ENCODE measurements around the gene GRPEL1. TPM values are rescaled to one million over a fixed set of nuclear protein-coding genes. Genes with fewer than 3 reads are reported as not detected.

The GRPEL1 gene
- polyA plus RNA-seq, 1 donor from 2014 or later, result 28.5 TPM

GRCh38 chr4:7109169-7109568 lies 41.3 kb upstream of the GRPEL1 start:
- Histone ChIP-seq H3K36me3 (ENCODE audit: insufficient read depth, low read length) (no peaks in the 10 kb centered on the region), H3K27me3 (ENCODE audit: insufficient read depth, low read depth, low read length) (no peaks in the 10 kb centered on the region), H4K20me1 (ENCODE audit: insufficient read depth) (no peaks in the 10 kb centered on the region), H3K79me2 (replicated peaks; ENCODE audit: insufficient read depth, low read length) (no peaks in the 10 kb centered on the region), H2AFZ (ENCODE audit: low read depth, low read length) (no peak overlapping the region), H3F3A (ENCODE audit: insufficient read depth, low read length, poor library complexity, severe bottlenecking) (no peaks in the 10 kb centered on the region), H3K9me2 (ENCODE audit: insufficient read depth, low read length) (no peaks in the 10 kb centered on the region), H3K9me3 (ENCODE audit: low read length) (no peaks in the 10 kb centered on the region), H3K27ac (ENCODE audit: low read length) (no peak overlapping the region), H3K4me2 (ENCODE audit: low read length) (no peak overlapping the region), H3K4me3 (ENCODE audit: low read length) (no peak overlapping the region), H3K9ac (ENCODE audit: low read length) (no peak overlapping the region)
- TF ChIP-seq SMC3 (conservative IDR thresholded peaks at IDR 0.05; ENCODE audit: poor library complexity) (no peak), EP300 (conservative IDR thresholded peaks at IDR 0.05; ENCODE audit: poor library complexity, severe bottlenecking) (no peak), TAF1 (IDR thresholded peaks at IDR 0.05; ENCODE audit: low read depth) (no peak), MXI1 (conservative IDR thresholded peaks at IDR 0.05; ENCODE audit: poor library complexity, severe bottlenecking) (no peak), RAD21 (conservative IDR thresholded peaks at IDR 0.05) (no peak), POLR2AphosphoS5 (IDR thresholded peaks at IDR 0.05) (no peak), EZH2 (IDR thresholded peaks at IDR 0.05; ENCODE audit: borderline replicate concordance, insufficient read depth, low read length, poor library complexity, severe bottlenecking) (no peak), CTCF (IDR thresholded peaks at IDR 0.05; ENCODE audit: poor library complexity, severe bottlenecking) (no peak)
- TF ChIP-seq, protein P1, sequence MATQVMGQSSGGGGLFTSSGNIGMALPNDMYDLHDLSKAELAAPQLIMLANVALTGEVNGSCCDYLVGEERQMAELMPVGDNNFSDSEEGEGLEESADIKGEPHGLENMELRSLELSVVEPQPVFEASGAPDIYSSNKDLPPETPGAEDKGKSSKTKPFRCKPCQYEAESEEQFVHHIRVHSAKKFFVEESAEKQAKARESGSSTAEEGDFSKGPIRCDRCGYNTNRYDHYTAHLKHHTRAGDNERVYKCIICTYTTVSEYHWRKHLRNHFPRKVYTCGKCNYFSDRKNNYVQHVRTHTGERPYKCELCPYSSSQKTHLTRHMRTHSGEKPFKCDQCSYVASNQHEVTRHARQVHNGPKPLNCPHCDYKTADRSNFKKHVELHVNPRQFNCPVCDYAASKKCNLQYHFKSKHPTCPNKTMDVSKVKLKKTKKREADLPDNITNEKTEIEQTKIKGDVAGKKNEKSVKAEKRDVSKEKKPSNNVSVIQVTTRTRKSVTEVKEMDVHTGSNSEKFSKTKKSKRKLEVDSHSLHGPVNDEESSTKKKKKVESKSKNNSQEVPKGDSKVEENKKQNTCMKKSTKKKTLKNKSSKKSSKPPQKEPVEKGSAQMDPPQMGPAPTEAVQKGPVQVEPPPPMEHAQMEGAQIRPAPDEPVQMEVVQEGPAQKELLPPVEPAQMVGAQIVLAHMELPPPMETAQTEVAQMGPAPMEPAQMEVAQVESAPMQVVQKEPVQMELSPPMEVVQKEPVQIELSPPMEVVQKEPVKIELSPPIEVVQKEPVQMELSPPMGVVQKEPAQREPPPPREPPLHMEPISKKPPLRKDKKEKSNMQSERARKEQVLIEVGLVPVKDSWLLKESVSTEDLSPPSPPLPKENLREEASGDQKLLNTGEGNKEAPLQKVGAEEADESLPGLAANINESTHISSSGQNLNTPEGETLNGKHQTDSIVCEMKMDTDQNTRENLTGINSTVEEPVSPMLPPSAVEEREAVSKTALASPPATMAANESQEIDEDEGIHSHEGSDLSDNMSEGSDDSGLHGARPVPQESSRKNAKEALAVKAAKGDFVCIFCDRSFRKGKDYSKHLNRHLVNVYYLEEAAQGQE (IDR thresholded peaks at IDR 0.05; ENCODE audit: borderline replicate concordance), result no peak

- no peaks in the 10 kb centered on the region for H4K20me1 ChIP-seq (ENCODE audit: insufficient read depth)
- no peak overlapping the region for H3K4me3 ChIP-seq (ENCODE audit: low read length)
- H3K9me2 ChIP-seq (ENCODE audit: insufficient read depth, low read length), result no peaks in the 10 kb centered on the region
- H3K9me3 ChIP-seq (ENCODE audit: low read length), result no peaks in the 10 kb centered on the region
- H3K9ac ChIP-seq (ENCODE audit: low read length), result no peak overlapping the region
- no peaks in the 10 kb centered on the region for H3K79me2 ChIP-seq (replicated peaks; ENCODE audit: insufficient read depth, low read length)
- no peak overlapping the region for H3K4me2 ChIP-seq (ENCODE audit: low read length)
- H3K36me3 ChIP-seq (ENCODE audit: insufficient read depth, low read length), result no peaks in the 10 kb centered on the region
- no peak for TF ChIP-seq MXI1 (conservative IDR thresholded peaks at IDR 0.05; ENCODE audit: poor library complexity, severe bottlenecking)
- no peak for TF ChIP-seq EP300 (conservative IDR thresholded peaks at IDR 0.05; ENCODE audit: poor library complexity, severe bottlenecking)
- TF ChIP-seq EZH2 (IDR thresholded peaks at IDR 0.05; ENCODE audit: borderline replicate concordance, insufficient read depth, low read length, poor library complexity, severe bottlenecking), result no peak
- no peak for TF ChIP-seq RAD21 (conservative IDR thresholded peaks at IDR 0.05)
- no peak for TF ChIP-seq POLR2AphosphoS5 (IDR thresholded peaks at IDR 0.05)
- TF ChIP-seq, protein P1 (IDR thresholded peaks at IDR 0.05; ENCODE audit: borderline replicate concordance), result no peak
- TF ChIP-seq TAF1 (IDR thresholded peaks at IDR 0.05; ENCODE audit: low read depth), result no peak
- no peaks in the 10 kb centered on the region for H3K27me3 ChIP-seq (ENCODE audit: insufficient read depth, low read depth, low read length)
- no peak overlapping the region for H3K27ac ChIP-seq (ENCODE audit: low read length)
- no peaks in the 10 kb centered on the region for H3F3A ChIP-seq (ENCODE audit: insufficient read depth, low read length, poor library complexity, severe bottlenecking)
- H2AFZ ChIP-seq (ENCODE audit: low read depth, low read length), result no peak overlapping the region
Observed at GRCh38 chr4:7108660-7109059, 40.8 kb upstream of the GRPEL1 start.

Data from neural cell (in vitro differentiated cells).